MM.1S (cell line): Measurements from ENCODE around the gene RMI2.

ENCODE experiments used
- DNase-seq: peaks from one replicate; pipeline ENCODE4 v3.0.0-alpha.2; 2015
- H2AFZ ChIP-seq: fragments of 300-600 bp; sonication (generic); 2 replicates; pipeline ENCODE4 v1.6.0; 2016; ENCODE audit warnings: antibody characterized with exemption, low read length
- H3F3A ChIP-seq: fragments of 300-600 bp; sonication (generic); 2 replicates; pipeline ENCODE4 v1.6.1; 2016; ENCODE audit warnings: mild to moderate bottlenecking, antibody characterized with exemption, low read length, moderate library complexity, mixed read lengths; ENCODE audit not compliant: insufficient read depth
- H3K27ac ChIP-seq: fragments of 300-600 bp; sonication (generic); 2 replicates; pipeline ENCODE4 v1.5.1; 2016; ENCODE audit warnings: mild to moderate bottlenecking, low read length
- H3K27me3 ChIP-seq: fragments of 300-600 bp; sonication (generic); replicated peaks from 2 replicates; pipeline ENCODE4 v1.6.0; 2016; ENCODE audit warnings: low read length; ENCODE audit not compliant: insufficient read depth
- H3K36me3 ChIP-seq: fragments of 300-600 bp; sonication (generic); replicated peaks from 2 replicates; pipeline ENCODE4 v1.6.1; 2016; ENCODE audit warnings: mild to moderate bottlenecking, low read length, mixed read lengths; ENCODE audit not compliant: insufficient read depth
- H3K4me1 ChIP-seq: fragments of 300-600 bp; sonication (generic); 2 replicates; pipeline ENCODE4 v1.6.1; 2016; ENCODE audit warnings: low read length, mixed read lengths
- H3K4me2 ChIP-seq: fragments of 300-600 bp; sonication (generic); 2 replicates; pipeline ENCODE4 v1.6.0; 2016; ENCODE audit warnings: low read depth, low read length
- H3K4me3 ChIP-seq: fragments of 300-600 bp; sonication (generic); 2 replicates; pipeline ENCODE4 v1.5.1; 2016; ENCODE audit warnings: low read length, mixed read lengths
- H3K79me2 ChIP-seq: fragments of 300-600 bp; sonication (generic); 2 replicates; pipeline ENCODE4 v1.6.1; 2016; ENCODE audit warnings: mixed run types, low read length, mixed read lengths
- H3K9ac ChIP-seq: fragments of 300-600 bp; sonication (generic); 2 replicates; pipeline ENCODE4 v1.6.1; 2016; ENCODE audit warnings: low read length, mixed read lengths
- H3K9me2 ChIP-seq: fragments of 300-600 bp; sonication (generic); replicated peaks from 2 replicates; pipeline ENCODE4 v1.6.1; 2016; ENCODE audit warnings: mild to moderate bottlenecking, low read length, mixed read lengths; ENCODE audit not compliant: insufficient read depth
- H3K9me3 ChIP-seq: fragments of 300-600 bp; sonication (generic); replicated peaks from 2 replicates; pipeline ENCODE4 v1.6.1; 2016; ENCODE audit warnings: mild to moderate bottlenecking, low read length, mixed read lengths; ENCODE audit not compliant: insufficient read depth
- H4K20me1 ChIP-seq: fragments of 300-600 bp; sonication (generic); 2 replicates; pipeline ENCODE4 v1.6.1; 2016; ENCODE audit warnings: mild to moderate bottlenecking, low read length, moderate library complexity, mixed read lengths; ENCODE audit not compliant: insufficient read depth
- CTCF ChIP-seq: fragments of 300-600 bp; sonication (generic); IDR thresholded peaks from 2 replicates; pipeline ENCODE4 v1.5.1; 2016; ENCODE audit warnings: antibody characterized with exemption, low read length, mixed read lengths
- EZH2 ChIP-seq: fragments of 300-600 bp; sonication (generic); optimal IDR thresholded peaks from 2 replicates; pipeline ENCODE3; 2017; ENCODE audit warnings: low read depth, mild to moderate bottlenecking, antibody characterized with exemption, low read length, mixed read lengths
- EZH2phosphoT487 ChIP-seq: fragments of 300-600 bp; sonication (generic); IDR thresholded peaks from 2 replicates; pipeline ENCODE4 v1.6.1; 2018; ENCODE audit warnings: antibody characterized with exemption, low read length

The RMI2 gene

DNA sequence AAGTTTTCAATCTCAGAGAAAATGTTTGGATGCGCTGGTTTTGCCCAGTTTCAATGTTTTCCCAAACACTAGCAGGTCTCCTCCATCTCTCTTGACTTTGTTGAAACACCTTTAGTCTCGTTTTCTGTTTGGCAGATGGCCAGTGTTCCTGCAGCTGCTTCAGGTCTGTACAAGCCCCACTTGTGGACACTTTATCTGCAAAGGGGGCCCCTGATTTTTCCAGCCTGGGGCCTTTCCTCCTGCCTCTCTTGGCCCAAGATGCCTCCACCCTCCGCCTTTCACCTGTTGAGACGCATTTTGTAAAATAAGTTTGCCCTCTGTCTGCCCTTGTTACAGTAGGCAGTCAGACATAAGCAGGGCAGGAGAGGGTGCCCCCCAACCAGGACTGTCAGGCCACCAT is 42.3 kb upstream of the RMI2 start:
- H3K9me2 ChIP-seq = no peaks in the 10 kb centered on the region
- peaks cover 11% of the 10 kb centered on the region for H3K4me1 ChIP-seq
- H3F3A ChIP-seq = peaks cover 11% of the 10 kb centered on the region; the same call in 1 of the 2 replicates
- peak overlapping the region; percentile 16; the same call in 1 of the 2 replicates for H3K9ac ChIP-seq
- no peaks in the 10 kb centered on the region for H4K20me1 ChIP-seq
- H3K27ac ChIP-seq = peak overlapping the region; percentile 36; the same call in 1 of the 2 replicates
- no peak overlapping the region for H3K4me3 ChIP-seq
- H2AFZ ChIP-seq = no peak overlapping the region
- 0 out of 2 replicates have a peak, but pooled peaks cover 4% of the 10 kb centered on the region for H3K27me3 ChIP-seq
- H3K36me3 ChIP-seq = no peaks in the 10 kb centered on the region
- peak; percentile 54 for DNase-seq
- H3K79me2 ChIP-seq = no peaks in the 10 kb centered on the region
- H3K4me2 ChIP-seq = 0 out of 2 replicates have a peak overlapping the region, but pooled peaks have one; percentile 22
- TF ChIP-seq CTCF = no peak
- TF ChIP-seq EZH2 = no peak
- TF ChIP-seq EZH2phosphoT487 = no peak
- H3K9me3 ChIP-seq = no peaks in the 10 kb centered on the region

- H3K4me2 ChIP-seq = no peak overlapping the region
- H3K79me2 ChIP-seq = no peaks in the 10 kb centered on the region
- peaks cover 15% of the 10 kb centered on the region for H3K4me1 ChIP-seq
- H3F3A ChIP-seq = peaks cover 14% of the 10 kb centered on the region; the same call in 1 of the 2 replicates
- no peaks in the 10 kb centered on the region for H4K20me1 ChIP-seq
- no peaks in the 10 kb centered on the region for H3K9me2 ChIP-seq
- no peak overlapping the region; the same call in 1 of the 2 replicates for H3K9ac ChIP-seq
- no peaks in the 10 kb centered on the region for H3K36me3 ChIP-seq
- no peak overlapping the region for H2AFZ ChIP-seq
- 0 out of 2 replicates have a peak, but pooled peaks cover 4% of the 10 kb centered on the region for H3K27me3 ChIP-seq
- no peaks in the 10 kb centered on the region for H3K9me3 ChIP-seq
- TF ChIP-seq CTCF = no peak
- no peak for TF ChIP-seq EZH2phosphoT487
- TF ChIP-seq EZH2 = no peak
- H3K4me3 ChIP-seq = no peak overlapping the region
- DNase-seq = no peak
- H3K27ac ChIP-seq = peak overlapping the region; percentile 36; the same call in 1 of the 2 replicates
These were observed 41.7 kb upstream of the RMI2 start for GRCh38 chr16:11303405-11304138.

DNA sequence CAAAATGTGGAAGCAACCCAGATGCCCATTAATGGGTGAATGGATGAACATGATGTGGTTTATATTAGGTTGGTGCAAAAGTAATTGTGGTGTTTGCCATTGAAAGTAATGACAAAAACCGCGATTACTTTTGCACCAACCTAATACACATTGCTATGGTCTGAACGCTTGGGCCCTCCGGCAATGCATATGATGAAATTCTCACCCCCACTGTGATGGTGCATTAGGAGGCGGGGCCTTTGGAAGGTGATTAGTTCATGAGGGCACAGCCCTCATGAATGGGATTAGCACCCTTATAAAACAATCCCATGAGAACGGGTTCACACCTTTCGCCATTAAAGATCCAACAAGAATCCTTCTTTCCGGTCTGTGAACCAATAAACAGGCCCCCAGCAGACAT is 38.9 kb upstream of the RMI2 start:
- Histone ChIP-seq H3K4me3 (no peak overlapping the region), H3K4me1 (peaks cover 35% of the 10 kb centered on the region), H3F3A (peaks cover 38% of the 10 kb centered on the region), H3K36me3 (no peaks in the 10 kb centered on the region), H3K9ac (no peak overlapping the region), H3K27ac (no peak overlapping the region), H3K9me3 (no peaks in the 10 kb centered on the region), H2AFZ (no peak overlapping the region), H3K9me2 (no peaks in the 10 kb centered on the region), H3K79me2 (no peaks in the 10 kb centered on the region), H3K27me3 (no peaks in the 10 kb centered on the region), H4K20me1 (no peaks in the 10 kb centered on the region), H3K4me2 (no peak overlapping the region)
- no peak for TF ChIP-seq EZH2
- TF ChIP-seq CTCF = no peak
- TF ChIP-seq EZH2phosphoT487 = no peak
- no peak for DNase-seq
